Endothelial cell of umbilical vein (primary cell): Measurements from ENCODE around the gene VAMP2. TPM values are rescaled to one million over a fixed set of nuclear protein-coding genes. Genes with fewer than 3 reads are reported as not detected.

ENCODE experiments used
- BruUV-seq: library from RNA; stranded (reverse); fragments of 400-500 nt; replicated peaks from 2 replicates; lab custom pipeline; 2021; lab: Mats Ljungman, UMichigan
- CTCF ChIA-PET: fragments of 300-600, 350-600 bp; sonication (Branson Sonifier 250); formaldehyde crosslinking; loops from one replicate; lab custom pipeline; 2021; ENCODE audit warnings: antibody characterized with exemption, inconsistent platforms; lab: Charles Lee
- POLR2A ChIA-PET: fragments of 300-600, 350-600 bp; sonication (Branson Sonifier 250); formaldehyde crosslinking; loops from one replicate; lab custom pipeline; 2021; ENCODE audit warnings: antibody characterized with exemption, inconsistent platforms; lab: Charles Lee
- DNase-seq: peaks from one replicate; pipeline ENCODE4 v3.0.0-alpha.2; 2011; ENCODE audit warnings: low read depth, low spot score
- FAIRE-seq: peaks from 2 replicates; lab custom pipeline; 2011; peaks lifted over from hg19 to GRCh38; lab: Jason Lieb, UNC
- H2AFZ ChIP-seq: 2 replicates; pipeline ENCODE4 v1.6.0; 2012; ENCODE audit warnings: low read depth, low read length, control low read depth, inconsistent platforms
- H3K27ac ChIP-seq: 2 replicates; pipeline ENCODE4 v1.5.1; 2011; ENCODE audit warnings: low read depth, mild to moderate bottlenecking, control low read depth, low read length, moderate library complexity; ENCODE audit not compliant: insufficient read depth
- H3K27me3 ChIP-seq, 2 experiments: 2 replicates each; pipeline versions ENCODE4 v1.6.0 to v1.6.1; 2011; ENCODE audit warnings: low read length in 2 of 2, mixed read lengths in 1 of 2; ENCODE audit not compliant: control insufficient read depth in 2 of 2, insufficient read depth in 2 of 2
- H3K36me3 ChIP-seq, 2 experiments: 2 replicates in 1 of 2; 3 replicates in 1 of 2; pipeline ENCODE4 v1.5.1; 2011; ENCODE audit warnings: low read length in 2 of 2, mild to moderate bottlenecking in 1 of 2, moderate library complexity in 1 of 2; ENCODE audit not compliant: control insufficient read depth in 2 of 2, insufficient read depth in 2 of 2; ENCODE audit errors: extremely low read depth in 1 of 2
- H3K4me1 ChIP-seq: 3 replicates; pipeline ENCODE4 v1.5.1; 2011; ENCODE audit warnings: mild to moderate bottlenecking, low read length; ENCODE audit not compliant: control insufficient read depth, insufficient read depth; ENCODE audit errors: extremely low read depth
- H3K4me2 ChIP-seq: 2 replicates; pipeline ENCODE4 v1.6.1; 2011; ENCODE audit warnings: low read length, control low read depth, mixed read lengths; ENCODE audit not compliant: insufficient read depth
- H3K4me3 ChIP-seq, 3 experiments: fragments of 200-600 bp in 1 of 3; sonication (generic), shearing (Covaris generic) in 1 of 3; replicated peaks in 1 of 3; 2 replicates each; pipeline ENCODE4 v1.5.1; 2011 to 2016; ENCODE audit warnings: control low read depth in 3 of 3, low read length in 3 of 3, mild to moderate bottlenecking in 2 of 3, inconsistent platforms in 1 of 3, low read depth in 1 of 3, moderate library complexity in 1 of 3; ENCODE audit not compliant: insufficient read depth in 1 of 3
- H3K79me2 ChIP-seq: 2 replicates; pipeline ENCODE4 v1.6.0; 2012; ENCODE audit warnings: low read length, inconsistent platforms; ENCODE audit not compliant: control insufficient read depth, insufficient read depth
- H3K9ac ChIP-seq: replicated peaks from 2 replicates; pipeline ENCODE3; 2011; ENCODE audit warnings: low read length, control low read depth; ENCODE audit not compliant: insufficient read depth; ENCODE audit errors: extremely low read depth
- H3K9me1 ChIP-seq: replicated peaks from 3 replicates; pipeline ENCODE4 v1.6.0; 2011; ENCODE audit warnings: mild to moderate bottlenecking, low read length; ENCODE audit not compliant: control insufficient read depth, insufficient read depth; ENCODE audit errors: extremely low read depth
- H3K9me3 ChIP-seq: replicated peaks from 2 replicates; pipeline ENCODE4 v1.5.1; 2012; ENCODE audit warnings: low read length, inconsistent platforms; ENCODE audit not compliant: control insufficient read depth, insufficient read depth
- H4K20me1 ChIP-seq: replicated peaks from 2 replicates; pipeline ENCODE3; 2011; ENCODE audit warnings: mild to moderate bottlenecking, low read length; ENCODE audit not compliant: control insufficient read depth, insufficient read depth; ENCODE audit errors: extremely low read depth
- EZH2 ChIP-seq: IDR thresholded peaks from 2 replicates; pipeline ENCODE4 v1.6.1; 2012; ENCODE audit warnings: borderline replicate concordance, low read depth, mild to moderate bottlenecking, moderate library complexity, low read length, inconsistent platforms; ENCODE audit not compliant: severe bottlenecking
- FOS ChIP-seq: IDR thresholded peaks from 2 replicates; pipeline ENCODE4 v1.6.1; 2011; ENCODE audit warnings: mild to moderate bottlenecking, low read length, moderate library complexity, borderline replicate concordance; ENCODE audit not compliant: insufficient read depth
- GATA2 ChIP-seq: IDR thresholded peaks from 2 replicates; pipeline ENCODE4 v1.7.0; 2011; ENCODE audit warnings: low read depth, mild to moderate bottlenecking, moderate library complexity, mixed read lengths, low read length; ENCODE audit not compliant: insufficient read length, insufficient read depth
- JUN ChIP-seq: IDR thresholded peaks from 2 replicates; pipeline ENCODE4 v1.6.1; 2011; ENCODE audit warnings: borderline replicate concordance, low read depth; ENCODE audit not compliant: insufficient read length, insufficient read depth
- MYC ChIP-seq: IDR thresholded peaks from one replicate; pipeline ENCODE4 v1.6.1; 2011; ENCODE audit warnings: mild to moderate bottlenecking, low read depth, low read length
- POLR2A ChIP-seq: IDR thresholded peaks from 2 replicates; pipeline ENCODE4 v1.6.1; 2012; ENCODE audit warnings: low read depth, mild to moderate bottlenecking, control low read depth, low read length
- POLR2AphosphoS5 ChIP-seq: IDR thresholded peaks from 2 replicates; pipeline ENCODE4 v1.6.1; 2012; ENCODE audit warnings: low read depth, mild to moderate bottlenecking, control low read depth, low read length, moderate library complexity; ENCODE audit not compliant: insufficient read depth
- dilution Hi-C: fragments of 300-500 bp; cut with MboI; formaldehyde crosslinking; loops from one replicate; pipeline ENCODE4 v1.15.0; 2019; ENCODE audit warnings: low sequenced_read_pairs; ENCODE audit not compliant: extremely low pct_ligation_motif_present
- intact Hi-C: fragments of 100-400 bp; cut with micrococcal nuclease; formaldehyde crosslinking; loops from one replicate; pipeline ENCODE4 v1.10.0; 2022
- polyA plus RNA-seq, 4 experiments: library from polyadenylated mRNA; depleted of rRNA in 3 of 4; stranded (reverse) in 3 of 4; unstranded in 1 of 4; fragments of >200 nt; gene quantifications; 2 replicates each; pipeline versions ENCODE4 v1.2.1 to v1.2.3, GENCODE V29; 2011 to 2012; ENCODE audit warnings: missing spikeins in 1 of 4
- total RNA-seq: library from RNA; stranded (reverse); gene quantifications from 2 replicates; pipeline ENCODE4 v1.2.3, GENCODE V29; 2021
- TF ChIP-seq, protein P1 (sequence below), 2 donors: IDR thresholded peaks; 1 replicate in 1 of 2; 2 replicates in 1 of 2; pipeline ENCODE4 v1.5.1; 2011; ENCODE audit warnings: low read length in 2 of 2, mild to moderate bottlenecking in 2 of 2, moderate library complexity in 2 of 2, control low read depth in 1 of 2, inconsistent platforms in 1 of 2, low read depth in 1 of 2; ENCODE audit not compliant: insufficient read depth in 1 of 2; ENCODE audit errors: extremely low read depth in 1 of 2
- TF ChIP-seq, protein P2 (sequence below): IDR thresholded peaks from 2 replicates; pipeline ENCODE4 v1.6.1; 2011; ENCODE audit not compliant: insufficient read depth, insufficient read length

VAMP2 gene
- total and polyA plus RNA-seq, 2 donors (not counting 3 experiments of a cell fraction or from before 2014, with no cell fraction given): 35.9 to 38.0 TPM

DNA sequence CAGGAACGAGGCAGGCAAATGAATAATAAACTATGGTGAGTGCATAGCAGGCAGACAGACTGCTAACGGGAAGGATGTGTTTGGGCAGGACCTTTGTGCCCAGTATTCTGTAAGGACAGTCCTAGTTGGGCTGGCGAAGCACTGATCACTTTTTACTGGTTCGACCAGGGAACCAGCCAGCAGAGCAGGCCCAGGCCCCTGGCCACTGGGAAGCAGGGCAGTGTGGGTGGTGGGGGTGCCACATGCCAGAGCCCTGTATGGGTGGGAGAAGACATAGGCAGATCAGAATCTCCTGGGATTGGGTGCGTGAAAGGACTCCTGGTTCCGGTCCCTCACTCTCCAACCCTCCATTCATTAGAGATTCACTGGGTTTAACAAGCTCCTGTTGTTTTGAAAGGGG lies 4.0 kb upstream of the VAMP2 start:
- dilution Hi-C loops: no loop called here
- H4K20me1 ChIP-seq: no peaks in the 10 kb centered on the region
- no peak overlapping the region for H3K4me3 ChIP-seq
- POLR2A ChIA-PET: no interaction called here
- H3K79me2 ChIP-seq: peaks cover 10% of the 10 kb centered on the region
- H3K9me3 ChIP-seq: no peaks in the 10 kb centered on the region
- H3K9me1 ChIP-seq: no peaks in the 10 kb centered on the region
- DNase-seq (no peak), FAIRE-seq (no peak)
- no peak overlapping the region for H3K9ac ChIP-seq
- H3K27ac ChIP-seq: no peak overlapping the region
- H3K4me2 ChIP-seq: no peak overlapping the region
- TF ChIP-seq, protein P1, sequence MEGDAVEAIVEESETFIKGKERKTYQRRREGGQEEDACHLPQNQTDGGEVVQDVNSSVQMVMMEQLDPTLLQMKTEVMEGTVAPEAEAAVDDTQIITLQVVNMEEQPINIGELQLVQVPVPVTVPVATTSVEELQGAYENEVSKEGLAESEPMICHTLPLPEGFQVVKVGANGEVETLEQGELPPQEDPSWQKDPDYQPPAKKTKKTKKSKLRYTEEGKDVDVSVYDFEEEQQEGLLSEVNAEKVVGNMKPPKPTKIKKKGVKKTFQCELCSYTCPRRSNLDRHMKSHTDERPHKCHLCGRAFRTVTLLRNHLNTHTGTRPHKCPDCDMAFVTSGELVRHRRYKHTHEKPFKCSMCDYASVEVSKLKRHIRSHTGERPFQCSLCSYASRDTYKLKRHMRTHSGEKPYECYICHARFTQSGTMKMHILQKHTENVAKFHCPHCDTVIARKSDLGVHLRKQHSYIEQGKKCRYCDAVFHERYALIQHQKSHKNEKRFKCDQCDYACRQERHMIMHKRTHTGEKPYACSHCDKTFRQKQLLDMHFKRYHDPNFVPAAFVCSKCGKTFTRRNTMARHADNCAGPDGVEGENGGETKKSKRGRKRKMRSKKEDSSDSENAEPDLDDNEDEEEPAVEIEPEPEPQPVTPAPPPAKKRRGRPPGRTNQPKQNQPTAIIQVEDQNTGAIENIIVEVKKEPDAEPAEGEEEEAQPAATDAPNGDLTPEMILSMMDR (IDR thresholded peaks at IDR 0.05; ENCODE audit: extremely low read depth in 1 of 2, insufficient read depth in 1 of 2, low read depth in 1 of 2, low read length in 2 of 2): no peak
- TF ChIP-seq EZH2 (no peak), POLR2A (no peak), POLR2AphosphoS5 (no peak), GATA2 (no peak), MYC (no peak), FOS (no peak), JUN (no peak)
- TF ChIP-seq, protein P2, sequence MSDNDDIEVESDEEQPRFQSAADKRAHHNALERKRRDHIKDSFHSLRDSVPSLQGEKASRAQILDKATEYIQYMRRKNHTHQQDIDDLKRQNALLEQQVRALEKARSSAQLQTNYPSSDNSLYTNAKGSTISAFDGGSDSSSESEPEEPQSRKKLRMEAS: no peak
- H3K36me3 ChIP-seq: no peaks in the 10 kb centered on the region
- H3K27me3 ChIP-seq: no peaks in the 10 kb centered on the region
- H3K4me1 ChIP-seq: peaks cover 14% of the 10 kb centered on the region
- no peak overlapping the region for H2AFZ ChIP-seq
- no TSS peak for BruUV-seq
- CTCF ChIA-PET: interaction anchor here (0.8 kb wide), 1 partner anchor 12 kb away, joined by 3 read pairs; no protein-coding TSS in a partner anchor
- intact Hi-C loops: no loop called here
